Vagina (tissue), 2 donors: ENCODE measurements around the gene ZNF787.

Experiments
- CTCF ChIP-seq, 3 experiments: fragments of 450-650 bp in 2 of 3; fragments of 200-600 bp in 1 of 3; sonication (generic) in 1 of 3; IDR thresholded peaks; one replicate each; pipeline ENCODE4 v1.5.1; 2017 to 2019; ENCODE audit warnings: antibody characterized with exemption in 3 of 3, mild to moderate bottlenecking in 2 of 3, moderate library complexity in 2 of 3
- POLR2A ChIP-seq, 2 donors: fragments of 450-650 bp; IDR thresholded peaks; one replicate each; pipeline ENCODE4 v1.6.1; 2017; ENCODE audit warnings: antibody characterized with exemption in 2 of 2, mild to moderate bottlenecking in 2 of 2, moderate library complexity in 2 of 2
- POLR2AphosphoS5 ChIP-seq, 2 donors: sonication (generic); formaldehyde crosslinking; IDR thresholded peaks; one replicate each; pipeline ENCODE4 v1.9.0; 2017; ENCODE audit warnings: antibody characterized with exemption in 2 of 2, mild to moderate bottlenecking in 2 of 2, low read depth in 1 of 2; ENCODE audit not compliant: insufficient read depth in 1 of 2

DNA sequence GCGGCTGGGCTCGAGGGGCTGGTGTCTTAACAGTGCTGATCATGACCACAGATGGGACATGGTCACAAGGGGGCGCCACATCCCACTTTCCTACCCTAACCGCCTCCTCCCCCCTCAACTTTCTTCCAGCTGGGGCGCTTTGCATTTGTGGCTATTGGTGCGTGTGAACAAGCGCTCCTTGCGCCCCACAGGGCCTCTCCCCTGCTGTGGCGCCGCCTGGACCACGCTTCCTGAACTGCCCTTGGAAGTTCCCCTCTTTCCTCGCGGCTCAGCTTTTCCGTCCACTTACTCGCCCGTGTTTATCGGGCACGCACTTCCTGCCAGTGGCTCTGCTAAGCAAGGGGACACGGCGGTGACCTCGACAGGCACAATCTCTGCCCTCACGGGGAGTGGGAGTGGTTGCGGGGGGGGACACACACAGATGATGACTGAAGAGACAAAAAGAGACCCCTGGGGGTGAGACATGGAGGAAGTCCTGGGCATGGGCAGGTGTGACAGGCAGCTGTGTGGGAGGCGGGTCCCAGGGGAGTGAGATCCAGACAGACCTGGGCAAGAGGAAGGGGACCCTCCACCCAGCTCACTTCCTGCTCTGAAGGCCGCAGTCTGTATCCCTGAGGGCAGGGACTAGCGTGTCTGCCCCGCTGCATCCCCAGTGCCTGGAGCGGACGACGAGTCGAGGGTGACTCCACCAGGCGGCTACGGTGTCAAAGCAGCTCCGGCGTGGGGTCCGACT is 40.3 kb downstream of the ZNF787 start:
- TF ChIP-seq POLR2A (IDR thresholded peaks at IDR 0.05) (no peak), CTCF (IDR thresholded peaks at IDR 0.05) (peak in 2 of 3 experiments; percentile 22 to 41), POLR2AphosphoS5 (IDR thresholded peaks at IDR 0.05; ENCODE audit: insufficient read depth in 1 of 2, low read depth in 1 of 2) (peak in 1 of 2 donors; percentile 8)
